ENCODE measurements around the gene ZFAND4.

DNA sequence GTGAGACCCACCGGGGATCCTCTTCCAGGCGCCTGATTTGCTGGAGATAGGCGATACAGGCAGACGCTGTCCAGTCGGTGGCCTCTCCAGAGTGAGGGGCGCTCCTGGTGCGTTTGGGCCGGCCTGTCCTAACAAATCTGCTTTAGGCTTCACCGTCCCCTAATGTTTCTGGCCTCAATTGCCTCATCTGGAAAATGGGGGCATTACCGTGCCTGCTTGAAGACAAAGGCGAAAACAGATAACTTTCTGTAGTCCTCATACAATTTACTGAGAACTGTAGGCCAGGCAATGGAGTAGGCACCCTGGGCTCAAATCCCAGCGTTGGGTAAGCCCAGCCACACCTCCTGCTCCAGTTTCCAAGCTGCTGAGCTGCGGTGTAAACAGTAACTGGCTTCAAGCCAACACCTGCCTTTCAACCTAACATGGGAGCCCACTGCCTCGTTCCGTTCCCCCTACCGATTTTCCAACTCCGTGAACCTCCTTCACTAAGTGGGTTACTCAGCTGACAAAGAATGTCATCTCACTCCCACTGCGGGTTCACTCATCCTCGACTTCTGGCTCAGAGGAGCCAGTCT, 589 bp upstream of the ZFAND4 start:
- TF ChIP-seq, protein P1, sequence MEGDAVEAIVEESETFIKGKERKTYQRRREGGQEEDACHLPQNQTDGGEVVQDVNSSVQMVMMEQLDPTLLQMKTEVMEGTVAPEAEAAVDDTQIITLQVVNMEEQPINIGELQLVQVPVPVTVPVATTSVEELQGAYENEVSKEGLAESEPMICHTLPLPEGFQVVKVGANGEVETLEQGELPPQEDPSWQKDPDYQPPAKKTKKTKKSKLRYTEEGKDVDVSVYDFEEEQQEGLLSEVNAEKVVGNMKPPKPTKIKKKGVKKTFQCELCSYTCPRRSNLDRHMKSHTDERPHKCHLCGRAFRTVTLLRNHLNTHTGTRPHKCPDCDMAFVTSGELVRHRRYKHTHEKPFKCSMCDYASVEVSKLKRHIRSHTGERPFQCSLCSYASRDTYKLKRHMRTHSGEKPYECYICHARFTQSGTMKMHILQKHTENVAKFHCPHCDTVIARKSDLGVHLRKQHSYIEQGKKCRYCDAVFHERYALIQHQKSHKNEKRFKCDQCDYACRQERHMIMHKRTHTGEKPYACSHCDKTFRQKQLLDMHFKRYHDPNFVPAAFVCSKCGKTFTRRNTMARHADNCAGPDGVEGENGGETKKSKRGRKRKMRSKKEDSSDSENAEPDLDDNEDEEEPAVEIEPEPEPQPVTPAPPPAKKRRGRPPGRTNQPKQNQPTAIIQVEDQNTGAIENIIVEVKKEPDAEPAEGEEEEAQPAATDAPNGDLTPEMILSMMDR (conservative IDR thresholded peaks at IDR 0.05 in 1 of 2, IDR thresholded peaks at IDR 0.05 in 1 of 2; ENCODE audit: low read depth in 1 of 2, low read length in 2 of 2): no peak
- TF ChIP-seq EZH2 (IDR thresholded peaks at IDR 0.05; ENCODE audit: low read length, missing control alignments): no peak

Measured in fibroblast of lung (primary cell).